HuH-7 (cell line): ENCODE results near the gene CHCHD5.
"Not testable (repeated sequence)": the region's sequence is repeated elsewhere in the genome, so short reads cannot be mapped to it uniquely, and the experiment has no call there.

Source experiments
- DNase-seq: peaks from one replicate; pipeline ENCODE4 v3.0.0; 2011; ENCODE audit warnings: low spot score

Gene CHCHD5

GRCh38 chr2:112585873-112586464, 1.6 kb downstream of the CHCHD5 start:
- DNase-seq, result no peak

GRCh38 chr2:112588611-112589045, 4.2 kb downstream of the CHCHD5 start:
- DNase-seq, result no peak

- no peak for DNase-seq
Measured at GRCh38 chr2:112591413-112591812, 7.0 kb downstream of the CHCHD5 start.

GRCh38 chr2:112593736-112594135, 9.3 kb downstream of the CHCHD5 start:
- DNase-seq, result no peak

GRCh38 chr2:112597537-112598322, 13.3 kb downstream of the CHCHD5 start:
- no peak for DNase-seq

- DNase-seq, result no peak
Measured at GRCh38 chr2:112600634-112601033, 16.2 kb downstream of the CHCHD5 start.

GRCh38 chr2:112601754-112602153, 17.3 kb downstream of the CHCHD5 start:
- no peak for DNase-seq

GRCh38 chr2:112602917-112603316, 18.5 kb downstream of the CHCHD5 start:
- no peak for DNase-seq

- DNase-seq, result no peak
Measured at GRCh38 chr2:112603731-112604130, 19.3 kb downstream of the CHCHD5 start.

- no peak for DNase-seq
Measured at GRCh38 chr2:112604952-112605351, 20.5 kb downstream of the CHCHD5 start.

- DNase-seq, result no peak
Measured at GRCh38 chr2:112605926-112606325, 21.5 kb downstream of the CHCHD5 start.

- DNase-seq, result no peak
Measured at GRCh38 chr2:112606547-112606946, 22.1 kb downstream of the CHCHD5 start.

- no peak for DNase-seq
Measured at GRCh38 chr2:112607680-112608438, 23.4 kb downstream of the CHCHD5 start.

GRCh38 chr2:112609320-112609719, 24.9 kb downstream of the CHCHD5 start:
- DNase-seq, result not testable (repeated sequence)

- not testable (repeated sequence) for DNase-seq
Measured at GRCh38 chr2:112612283-112612682, 27.9 kb downstream of the CHCHD5 start.

GRCh38 chr2:112614201-112614840, 29.9 kb downstream of the CHCHD5 start:
- no peak for DNase-seq

- no peak for DNase-seq
Measured at GRCh38 chr2:112615051-112615450, 30.6 kb downstream of the CHCHD5 start.

GRCh38 chr2:112615798-112616197, 31.4 kb downstream of the CHCHD5 start:
- not testable (repeated sequence) for DNase-seq

GRCh38 chr2:112618383-112618782, 34.0 kb downstream of the CHCHD5 start:
- DNase-seq, result no peak

- DNase-seq, result no peak
Measured at GRCh38 chr2:112621790-112622527, 37.5 kb downstream of the CHCHD5 start.

- DNase-seq, result no peak
Measured at GRCh38 chr2:112622528-112622849, 38.1 kb downstream of the CHCHD5 start.
